Bone marrow (tissue), 2 donors: Measurements from ENCODE around the gene PHC2.

Source experiments
- DNase-seq, 2 donors: peaks; one replicate each; lab custom pipeline; 2025; lab: John Stamatoyannopoulos, UW

The PHC2 gene

DNA sequence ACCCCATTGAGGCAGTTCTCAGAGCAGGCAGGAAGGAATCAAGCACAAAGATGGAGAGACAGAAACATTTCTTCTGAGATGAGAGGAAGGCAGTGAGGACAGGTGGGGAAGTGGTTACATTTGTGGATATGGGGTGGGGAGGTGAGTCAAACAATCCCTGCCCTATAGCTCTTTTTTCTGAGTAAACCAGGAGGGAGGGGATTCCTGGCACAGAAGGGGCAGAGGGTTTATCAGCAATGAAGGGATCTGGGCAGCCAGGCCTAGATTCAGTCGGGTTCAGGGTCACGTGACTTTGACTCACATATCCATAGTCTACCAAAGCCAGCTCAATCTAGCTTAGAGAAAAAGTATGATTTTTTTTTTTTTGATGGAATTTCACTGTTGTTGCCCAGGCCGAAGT is 15.7 kb upstream of the PHC2 start:
- no peak for DNase-seq

DNA sequence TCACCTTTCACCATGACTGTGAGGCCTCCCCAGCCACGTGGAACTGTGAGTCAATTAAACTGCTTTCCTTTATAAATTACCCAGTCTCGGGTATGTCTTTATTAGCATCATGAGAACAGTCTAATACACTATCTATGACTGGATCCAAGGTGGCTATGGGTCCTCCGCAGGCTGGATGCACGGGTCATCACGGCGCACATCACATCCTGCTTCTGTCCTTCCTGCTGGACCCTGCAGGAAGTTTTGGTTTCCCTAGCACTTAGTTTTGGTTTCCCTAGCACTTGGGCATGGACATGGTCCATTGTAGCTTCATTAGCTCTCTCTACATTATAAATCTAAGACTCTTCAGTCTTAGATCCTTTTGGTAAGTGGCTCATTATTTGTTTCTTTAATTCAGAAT is 14.2 kb upstream of the PHC2 start:
- DNase-seq: no peak

DNA sequence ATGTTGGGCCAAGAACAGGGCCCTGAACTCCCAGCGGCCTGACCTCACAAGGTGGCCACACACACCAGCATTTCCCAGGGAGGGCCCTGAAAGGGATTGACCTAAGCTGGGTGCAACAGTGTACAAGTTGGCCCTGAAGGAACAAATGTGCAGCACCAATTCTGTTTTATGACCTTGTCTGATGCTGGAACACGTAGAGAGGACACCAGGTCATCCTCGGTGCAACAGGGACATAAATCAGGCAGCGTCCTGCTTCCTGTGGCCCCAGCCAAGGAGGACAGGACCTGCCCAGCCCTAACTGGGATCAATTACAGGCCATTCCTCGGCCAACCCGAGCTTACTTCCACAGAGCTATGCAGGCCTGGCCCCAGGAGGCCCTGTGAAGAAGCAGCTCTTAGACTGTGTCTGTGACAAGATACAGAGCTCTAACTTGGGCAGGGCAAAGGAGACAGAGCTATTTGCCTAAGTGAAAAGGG is 12.8 kb upstream of the PHC2 start:
- DNase-seq: no peak

DNA sequence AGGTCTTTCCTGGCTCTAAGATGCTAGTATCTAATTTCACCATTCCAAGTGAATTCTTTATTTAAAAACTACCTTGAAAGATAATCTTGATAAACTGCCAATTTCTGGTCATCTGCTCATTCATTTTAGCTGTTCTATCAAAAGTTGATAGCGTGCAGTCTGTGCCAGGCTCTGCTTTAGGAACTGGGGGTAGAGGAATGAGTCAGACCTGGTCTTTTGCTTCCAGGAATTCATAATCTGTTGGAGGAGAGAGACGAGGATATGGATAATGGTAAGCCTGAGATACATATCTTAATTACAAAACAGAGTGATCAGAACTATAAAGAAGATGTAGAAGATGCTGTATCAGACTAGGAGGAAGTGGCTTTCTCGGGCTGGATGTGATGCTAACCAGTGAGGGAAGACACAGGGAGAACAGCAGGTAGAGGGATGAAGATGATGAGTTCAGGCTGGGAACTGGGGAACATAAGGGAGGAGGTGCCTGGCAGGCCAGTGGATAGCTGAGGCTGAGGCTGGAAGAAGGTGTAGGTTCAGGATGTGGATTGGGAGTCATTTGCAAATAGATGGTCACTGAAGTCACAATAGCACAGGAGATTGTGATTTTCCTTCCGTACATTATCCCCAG is 12.3 kb upstream of the PHC2 start:
- no peak for DNase-seq

DNA sequence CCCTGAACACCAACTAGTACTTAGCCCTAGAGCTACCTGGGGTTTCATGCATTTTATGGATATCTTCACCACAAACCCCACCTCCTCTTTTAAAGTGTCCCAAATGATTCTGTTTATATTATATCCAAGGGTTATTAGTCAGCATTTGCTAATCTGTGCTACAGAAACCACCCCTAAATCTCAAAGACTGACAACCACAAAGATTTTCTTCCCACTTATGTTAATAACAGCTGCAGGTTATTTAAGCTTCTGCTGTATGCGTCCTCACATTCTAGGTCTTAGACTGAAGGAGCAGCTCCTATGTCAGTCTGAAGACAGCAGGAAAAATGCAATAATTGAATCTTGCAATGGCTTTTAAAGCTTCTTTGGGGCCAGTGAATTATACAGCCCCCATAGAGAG is 11.2 kb upstream of the PHC2 start:
- DNase-seq: no peak

DNA sequence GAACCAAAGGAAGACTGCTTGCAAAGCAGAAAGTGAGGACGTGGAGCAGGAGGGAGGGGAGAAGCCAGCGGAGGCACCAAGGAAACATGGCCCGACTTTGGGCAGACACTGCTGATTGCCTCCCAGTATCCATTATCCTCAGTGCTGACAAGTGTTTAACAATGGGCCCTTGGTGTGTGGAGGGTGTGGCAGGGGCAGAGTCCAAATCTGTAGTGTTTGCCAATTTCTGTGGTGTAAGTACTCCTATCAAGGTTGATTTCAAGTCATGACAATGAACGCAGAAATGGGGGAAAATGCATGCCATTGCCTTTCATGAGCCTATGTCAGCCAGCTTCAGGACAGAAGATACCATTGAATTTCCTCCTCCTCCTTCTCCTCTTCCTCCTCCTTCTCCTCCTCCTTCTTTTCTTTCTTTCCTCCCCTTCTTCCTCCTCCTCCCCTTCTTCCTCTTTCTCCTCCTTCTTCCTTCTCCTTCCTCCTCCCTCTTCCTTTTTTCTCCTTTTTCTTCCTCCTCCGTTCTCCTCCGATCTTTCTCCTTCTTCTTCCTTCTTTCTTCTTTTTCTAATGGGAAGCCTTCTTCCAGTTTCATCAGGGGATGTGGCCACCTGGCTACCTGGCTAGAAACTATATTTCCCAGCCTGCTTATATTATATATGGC is 10.3 kb upstream of the PHC2 start:
- DNase-seq: no peak

DNA sequence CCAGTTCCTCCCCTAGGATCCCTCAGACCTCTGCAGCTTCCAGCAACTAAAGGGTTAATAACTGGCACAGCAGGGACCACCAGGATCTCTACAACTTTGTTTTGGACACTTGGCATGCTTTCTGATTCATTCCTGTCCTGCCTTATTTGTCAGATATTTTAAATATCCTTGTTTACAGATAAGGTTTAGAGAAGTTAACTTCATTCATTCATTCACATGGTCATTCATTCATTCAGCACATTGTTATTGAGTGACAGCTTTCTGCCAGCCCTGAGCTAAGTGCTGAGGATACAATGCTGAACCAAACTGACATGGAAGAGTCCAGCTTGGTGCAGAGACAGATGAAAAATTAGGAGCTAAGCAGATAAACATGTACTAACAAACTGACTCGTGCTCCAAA is 8.8 kb upstream of the PHC2 start:
- no peak for DNase-seq

DNA sequence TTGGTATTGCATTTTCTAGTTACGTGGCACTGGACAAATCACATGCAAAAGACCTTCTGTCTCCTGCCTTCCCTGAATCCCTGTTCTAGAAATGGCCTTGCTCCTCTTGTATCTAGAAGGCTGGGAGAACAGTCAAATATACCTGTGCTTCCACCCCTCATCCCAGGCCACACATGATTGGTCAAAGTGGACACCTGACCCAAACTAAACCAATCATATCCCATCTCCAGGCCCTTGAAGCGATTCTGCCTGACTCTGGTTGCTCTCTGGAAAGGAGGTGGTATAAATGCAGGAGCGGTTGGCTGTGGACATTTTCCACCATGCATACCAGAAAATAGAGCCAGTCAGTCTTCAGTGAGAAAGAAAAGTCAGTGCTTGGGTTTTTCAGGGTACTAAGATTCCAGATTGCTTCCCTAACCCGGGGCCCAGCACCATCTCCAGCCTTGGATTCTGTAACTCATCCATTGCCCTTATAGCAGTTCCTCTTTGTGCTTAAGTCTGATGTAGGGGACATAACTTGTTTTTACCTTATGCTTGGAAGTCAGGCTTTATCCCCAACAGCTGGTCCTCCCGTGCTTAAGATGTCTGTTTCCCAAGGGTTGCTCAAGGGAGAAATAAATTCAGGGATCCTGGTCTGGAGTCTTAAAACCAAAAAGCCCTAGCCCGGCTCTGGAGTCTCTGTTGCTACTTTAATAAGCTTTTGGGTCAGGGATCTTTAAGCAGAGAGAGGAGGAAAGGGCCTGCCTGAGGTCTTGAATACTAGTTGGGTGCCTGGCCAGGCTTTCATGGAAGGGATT is 7.7 kb upstream of the PHC2 start:
- DNase-seq: no peak

DNA sequence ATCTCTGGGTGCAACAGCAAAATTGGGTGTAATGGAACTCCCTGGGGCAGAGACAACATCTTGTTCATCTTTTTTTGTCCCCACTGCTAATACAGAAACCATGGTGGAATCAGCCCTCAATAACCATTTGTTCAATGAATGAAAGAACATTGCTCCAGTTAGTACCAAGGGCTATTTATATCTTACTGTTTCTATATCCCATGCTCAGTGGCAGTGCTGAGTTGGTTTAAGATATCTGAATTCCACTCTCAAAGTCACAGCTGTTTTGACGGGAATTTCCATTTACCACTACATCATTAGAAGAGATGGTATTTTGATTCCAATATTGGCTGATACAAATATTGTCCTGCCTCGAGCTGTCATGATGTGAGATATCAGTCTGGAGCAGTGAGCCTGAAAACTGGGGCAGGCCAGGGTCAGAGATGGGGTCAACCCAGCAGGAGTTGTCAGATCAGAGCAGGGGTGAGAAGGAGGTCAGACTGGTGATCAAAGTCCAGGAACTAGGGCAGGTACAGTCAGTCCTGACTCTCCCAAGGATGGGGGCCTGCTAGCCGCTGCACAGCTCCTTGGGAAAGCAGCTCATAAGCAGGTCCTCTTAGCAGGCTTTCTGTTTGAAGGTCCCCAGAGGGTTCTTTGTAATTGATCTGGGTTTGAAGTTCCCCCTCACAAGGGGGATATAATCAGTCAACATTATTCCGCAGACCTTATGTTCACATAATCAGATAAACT is 5.8 kb upstream of the PHC2 start:
- DNase-seq: no peak

DNA sequence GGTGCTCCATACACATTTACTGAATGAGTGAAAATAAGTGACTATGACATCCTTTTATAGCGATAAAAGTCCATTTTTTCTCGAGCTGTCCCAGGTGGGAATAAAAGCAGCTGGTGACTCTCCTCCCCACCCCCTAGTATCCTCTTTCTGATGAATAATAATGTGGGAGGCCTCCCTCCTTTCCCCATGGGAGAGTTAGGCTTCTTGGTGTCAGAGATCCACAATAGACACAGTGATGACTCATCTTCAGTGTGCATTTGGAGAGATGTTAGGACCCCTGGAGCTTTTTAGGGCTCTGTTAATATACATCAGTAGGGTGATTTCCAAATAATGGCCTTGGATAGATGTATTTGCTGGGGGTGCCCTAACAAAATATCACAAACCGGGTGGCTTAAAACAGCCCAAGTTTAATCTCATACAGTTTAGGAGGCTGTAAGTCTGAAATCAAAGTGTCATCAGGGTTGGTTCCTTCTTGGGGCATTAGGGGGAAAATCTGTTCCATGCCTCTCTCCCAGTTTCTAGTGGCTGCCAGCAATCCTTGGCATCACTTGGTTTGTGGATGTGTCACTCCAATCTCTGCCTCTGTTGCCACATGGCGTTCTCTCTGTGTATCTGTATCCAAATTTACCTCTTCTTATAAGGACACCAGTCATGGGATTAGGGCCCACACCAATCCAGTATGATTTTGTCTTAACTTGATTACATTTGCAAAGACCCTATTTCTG is 4.4 kb upstream of the PHC2 start:
- no peak for DNase-seq

DNA sequence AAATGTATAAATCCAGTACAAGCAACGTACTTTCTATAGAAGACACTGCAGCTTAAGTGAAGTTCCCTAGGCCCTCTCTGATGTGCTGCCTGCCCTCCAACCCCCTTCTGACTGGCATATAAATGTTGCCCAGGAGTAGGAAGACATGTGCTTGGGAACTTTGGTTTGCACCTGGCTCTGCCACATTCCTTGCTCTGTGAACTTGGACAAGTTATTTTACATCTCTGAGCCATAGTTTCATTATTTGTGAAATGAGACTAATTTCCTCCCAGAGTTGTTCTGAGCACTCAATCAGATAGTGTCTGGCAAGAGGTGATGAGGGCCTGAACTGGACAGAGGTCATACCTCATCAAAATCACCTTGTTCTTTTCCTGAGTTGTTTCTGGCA is 3.5 kb upstream of the PHC2 start:
- no peak for DNase-seq

DNA sequence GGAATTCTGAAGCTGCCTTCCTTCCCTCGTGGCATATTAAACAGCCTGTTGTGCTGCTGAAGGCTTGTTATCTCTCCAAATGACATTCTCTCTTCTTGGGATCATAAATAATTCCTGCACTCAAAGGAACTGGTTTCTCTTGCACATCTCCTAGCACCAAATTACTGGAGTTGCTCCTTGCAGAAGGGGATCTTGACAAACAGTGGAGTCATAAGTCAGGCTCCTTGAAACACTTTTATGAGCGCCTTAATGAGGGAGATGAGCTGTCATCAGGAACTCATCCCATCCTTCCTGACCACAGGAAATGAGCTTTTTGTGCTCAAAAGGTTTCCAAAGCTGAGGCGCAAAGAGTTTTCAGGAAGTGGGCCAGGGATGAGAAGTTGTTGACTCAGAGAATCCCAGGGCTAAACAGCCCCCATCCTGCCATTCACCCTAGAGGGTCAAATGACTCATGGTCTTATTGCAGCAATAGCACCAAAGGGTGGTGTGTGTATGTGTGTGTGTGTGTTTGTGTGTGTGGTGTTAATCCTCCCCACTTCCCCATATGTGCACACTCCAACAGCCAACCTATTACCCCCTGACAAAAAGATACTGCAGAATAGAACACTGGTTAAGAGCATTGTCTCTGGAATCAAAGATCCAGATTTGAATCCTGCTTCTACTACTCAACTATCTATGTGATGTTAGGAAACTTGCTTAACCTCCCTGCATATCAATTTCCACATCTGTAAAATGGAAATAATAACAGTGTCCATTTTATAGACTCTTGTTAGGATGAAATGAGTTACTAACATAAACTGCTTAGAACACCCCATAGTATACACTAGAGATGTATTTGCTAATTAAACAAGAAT is 2.8 kb upstream of the PHC2 start:
- DNase-seq: peak; percentile 25 to 73

DNA sequence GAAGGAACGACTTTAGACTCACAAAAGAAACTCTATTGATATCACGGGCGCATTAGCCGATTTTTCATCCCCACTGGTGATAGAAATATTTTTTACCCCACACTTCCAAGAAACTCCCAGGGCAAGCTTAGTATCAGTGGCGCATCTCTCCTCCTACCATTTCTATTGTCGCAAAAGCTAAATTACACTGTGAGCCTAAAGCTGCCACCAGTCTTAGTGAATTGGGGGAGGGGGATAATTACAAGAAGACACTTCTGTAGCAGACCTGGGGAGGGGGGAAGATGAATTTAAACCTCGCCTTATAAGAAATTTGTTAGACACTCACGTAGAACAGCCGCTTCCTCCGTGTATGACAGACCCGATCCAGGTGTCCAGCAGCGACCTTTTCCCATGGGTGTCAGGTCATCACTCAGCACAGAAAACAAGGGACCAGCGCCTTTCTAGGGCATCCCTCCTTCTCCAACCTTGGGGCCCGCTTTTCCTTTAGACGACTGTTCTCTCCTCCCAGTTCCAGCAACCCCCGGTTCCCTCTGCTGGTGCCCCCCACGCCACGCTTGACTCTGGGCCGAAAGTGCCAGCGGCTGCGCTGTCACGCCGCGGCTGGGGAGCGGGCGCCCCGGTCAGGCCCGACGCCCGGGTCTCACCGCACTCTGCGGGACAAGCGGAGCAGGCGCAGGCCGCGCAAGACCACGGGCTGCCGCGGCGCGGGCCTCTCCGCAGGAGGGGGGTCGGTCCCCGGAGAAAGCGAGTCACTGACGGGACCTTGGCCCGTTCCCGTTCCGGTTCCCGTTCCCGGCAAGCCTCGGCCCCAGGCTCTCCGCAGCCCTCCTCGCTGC is 821 bp downstream of the PHC2 start:
- DNase-seq: no peak

DNA sequence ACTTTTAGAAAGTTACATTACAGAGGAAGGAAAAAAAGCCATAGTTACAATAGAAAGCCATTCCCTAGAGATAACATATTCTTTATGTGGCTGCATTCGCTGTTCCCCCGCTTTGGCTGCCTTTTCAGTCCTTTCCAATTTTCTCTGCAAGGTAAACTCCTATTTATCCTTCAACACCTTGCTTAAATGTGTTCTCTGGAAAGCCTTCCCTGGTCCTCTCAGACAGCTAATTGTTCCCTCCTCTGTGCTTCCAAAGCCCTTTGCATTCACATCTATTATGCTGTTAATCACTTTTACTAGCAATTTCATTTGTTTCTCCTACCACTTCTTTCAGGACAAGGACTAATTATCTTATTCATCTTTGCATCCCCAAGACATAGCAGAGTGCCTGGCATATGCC is 1.6 kb downstream of the PHC2 start:
- DNase-seq: no peak

DNA sequence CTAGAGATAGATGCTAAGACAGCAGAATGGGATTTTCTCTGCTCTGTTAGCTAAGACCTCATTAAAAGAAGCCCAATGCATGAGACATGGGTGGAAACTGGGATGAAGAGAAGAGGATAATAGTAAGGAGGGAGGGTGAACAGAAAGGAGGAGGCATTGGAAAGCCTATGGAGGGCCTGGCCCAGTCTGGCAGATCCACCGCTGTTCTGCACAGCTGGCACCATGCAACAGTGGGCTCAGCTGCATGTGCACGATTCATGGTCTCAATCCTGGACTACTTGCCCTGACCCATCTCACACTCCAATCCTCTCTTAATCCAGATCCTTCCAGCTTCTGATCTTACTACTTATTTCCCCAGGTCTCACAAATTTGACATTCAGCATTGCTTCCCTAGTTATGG is 2.2 kb downstream of the PHC2 start:
- no peak for DNase-seq

DNA sequence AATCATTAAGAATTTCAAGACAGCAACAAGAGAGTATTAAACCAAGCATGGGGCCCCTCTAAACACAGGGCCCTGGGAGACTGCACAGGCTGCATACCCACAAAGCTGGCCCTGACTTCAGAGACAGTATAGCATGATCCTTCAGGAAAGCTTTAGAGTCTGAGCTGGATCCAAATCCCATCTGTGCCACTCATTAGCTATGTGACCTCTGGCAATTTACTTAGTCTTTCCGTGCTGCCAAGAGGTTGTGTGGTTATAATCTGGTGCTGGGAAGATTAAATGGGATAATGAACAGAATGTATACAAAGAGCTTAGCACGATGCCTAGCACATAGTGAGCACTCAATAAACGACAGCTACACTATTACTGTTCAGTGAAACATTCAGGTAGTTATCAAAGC is 4.0 kb downstream of the PHC2 start:
- DNase-seq: no peak

DNA sequence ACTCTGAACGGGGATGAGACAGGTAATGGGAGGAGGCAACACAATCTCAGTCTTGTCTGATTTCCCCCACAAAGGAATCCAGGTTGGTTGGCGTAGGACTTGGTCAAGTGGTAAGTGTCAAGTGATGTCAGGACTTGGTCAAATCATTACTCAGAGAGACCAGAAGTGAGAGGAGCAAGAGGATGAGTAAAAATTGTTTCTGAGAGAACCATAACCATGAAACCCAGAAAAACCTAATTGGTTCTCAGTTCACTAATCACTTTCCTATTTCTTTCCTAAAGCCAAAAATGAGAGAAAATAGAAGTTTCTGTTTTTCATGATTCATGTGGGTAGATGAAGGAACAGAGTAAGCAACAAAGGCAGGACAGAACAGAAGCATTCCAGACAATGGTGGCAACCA is 5.0 kb downstream of the PHC2 start:
- DNase-seq: no peak

DNA sequence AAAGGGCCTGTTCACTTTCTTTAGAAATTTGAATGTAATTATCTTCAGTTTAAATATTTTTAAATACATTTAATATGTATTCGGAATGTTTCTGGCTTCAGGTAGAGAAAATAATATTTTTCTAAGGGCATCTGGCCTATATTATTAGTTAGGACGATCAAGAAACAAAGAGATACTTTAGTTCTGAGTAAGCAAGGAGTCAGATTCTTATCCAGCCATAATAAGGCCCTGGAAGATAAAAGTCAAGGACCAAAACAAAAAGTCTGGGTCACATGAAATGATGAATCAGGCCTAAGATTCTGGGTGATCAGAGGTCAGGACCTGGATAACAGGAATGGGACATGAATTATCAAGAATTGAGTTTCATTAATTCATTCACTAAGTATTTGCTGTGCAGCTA is 6.3 kb downstream of the PHC2 start:
- no peak for DNase-seq

DNA sequence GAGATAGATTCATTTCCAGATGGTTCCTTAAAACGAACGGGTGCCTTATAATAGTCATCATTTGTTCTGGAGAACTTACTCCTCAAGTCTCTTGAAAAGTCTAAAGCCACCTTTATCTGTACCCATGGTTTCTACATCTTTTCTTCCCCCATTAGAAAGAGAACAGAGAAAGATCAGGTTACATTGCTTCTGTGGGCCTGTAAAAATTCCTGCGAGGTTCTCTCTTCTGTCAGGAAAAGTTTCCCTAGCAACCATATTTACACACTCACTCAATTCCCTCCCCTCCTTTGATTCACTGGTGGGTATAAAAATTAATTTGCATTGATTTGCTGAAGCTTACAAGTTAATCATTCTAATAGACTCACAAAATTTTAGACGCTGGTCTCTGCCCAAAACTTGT is 6.7 kb downstream of the PHC2 start:
- no peak for DNase-seq
